Erythroblast (primary cell): ENCODE data around the gene CHRNA3.

Experiments used
- GATA1 ChIP-seq: IDR thresholded peaks from 2 replicates; pipeline ENCODE4 v1.6.1; 2011; ENCODE audit warnings: low read depth, mild to moderate bottlenecking, control low read depth, low read length, moderate library complexity
- POLR2A ChIP-seq: IDR thresholded peaks from 2 replicates; pipeline ENCODE4 v1.6.1; 2011; ENCODE audit warnings: mild to moderate bottlenecking, low read length

- TF ChIP-seq POLR2A: no peak
- TF ChIP-seq GATA1: no peak
Measured at GRCh38 chr15:78621810-78622402, 1.1 kb upstream of the CHRNA3 start.
